ENCODE measurements around the gene HOXB3.

GRCh38 chr17:48542698-48543106, 47.3 kb downstream of the HOXB3 start:
- TF ChIP-seq CTCF (IDR thresholded peaks at IDR 0.05) = no peak
- TF ChIP-seq POLR2A (IDR thresholded peaks at IDR 0.05) = no peak
- TF ChIP-seq POLR2AphosphoS5 (IDR thresholded peaks at IDR 0.05) = no peak

All from prostate gland (tissue), 2 donors.